HTR-8/SVneo (cell line): ENCODE measurements around the gene MINDY2.
"Not testable (repeated sequence)": the region's sequence is repeated elsewhere in the genome, so short reads cannot be mapped to it uniquely, and the experiment has no call there.

Experiments used
- DNase-seq: peaks from one replicate; pipeline ENCODE4 v3.0.0; 2011; ENCODE audit warnings: low spot score, mixed read lengths; ENCODE audit not compliant: insufficient read length
- FAIRE-seq: peaks from 2 replicates; lab custom pipeline; 2011; peaks lifted over from hg19 to GRCh38; lab: Jason Lieb, UNC

MINDY2 gene

DNA sequence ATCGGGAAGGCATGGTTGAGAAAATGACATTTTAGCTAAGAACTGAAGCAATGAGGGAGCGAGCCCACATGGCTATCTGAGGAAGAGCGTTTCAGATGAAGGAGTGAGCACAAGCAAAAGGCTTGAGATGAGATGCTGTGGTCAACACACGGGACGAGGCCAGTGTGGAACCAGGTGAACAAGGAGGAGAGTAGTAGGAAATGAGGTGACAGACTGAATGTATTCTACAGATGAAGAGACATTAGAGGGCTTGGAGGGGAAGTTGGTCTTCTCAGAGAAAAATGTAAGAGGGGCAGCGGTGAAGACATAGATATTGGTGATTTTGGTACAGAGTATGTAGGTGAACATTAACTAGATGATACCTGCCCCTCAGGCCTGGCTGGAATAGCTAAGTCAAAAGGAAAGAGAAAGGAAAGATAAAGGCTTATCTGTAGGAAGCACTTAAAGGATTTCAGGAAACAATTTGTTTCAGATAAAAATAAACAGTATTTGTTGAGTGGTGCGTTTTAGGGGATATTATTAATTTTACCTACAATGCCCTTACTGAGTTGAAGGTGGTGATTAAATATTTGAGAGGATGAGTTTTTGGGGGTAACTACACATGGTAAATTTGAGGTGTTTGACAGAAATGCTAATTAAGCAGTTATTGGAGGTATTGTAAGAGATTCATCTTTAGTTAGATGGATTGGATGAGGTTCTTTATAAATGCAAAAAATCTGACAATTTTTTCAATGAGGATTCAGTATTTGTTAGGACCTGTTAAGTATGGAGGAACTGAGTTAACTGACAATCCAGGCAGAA lies 105.4 kb downstream of the MINDY2 start:
- no peak for DNase-seq
- FAIRE-seq: no peak

DNA sequence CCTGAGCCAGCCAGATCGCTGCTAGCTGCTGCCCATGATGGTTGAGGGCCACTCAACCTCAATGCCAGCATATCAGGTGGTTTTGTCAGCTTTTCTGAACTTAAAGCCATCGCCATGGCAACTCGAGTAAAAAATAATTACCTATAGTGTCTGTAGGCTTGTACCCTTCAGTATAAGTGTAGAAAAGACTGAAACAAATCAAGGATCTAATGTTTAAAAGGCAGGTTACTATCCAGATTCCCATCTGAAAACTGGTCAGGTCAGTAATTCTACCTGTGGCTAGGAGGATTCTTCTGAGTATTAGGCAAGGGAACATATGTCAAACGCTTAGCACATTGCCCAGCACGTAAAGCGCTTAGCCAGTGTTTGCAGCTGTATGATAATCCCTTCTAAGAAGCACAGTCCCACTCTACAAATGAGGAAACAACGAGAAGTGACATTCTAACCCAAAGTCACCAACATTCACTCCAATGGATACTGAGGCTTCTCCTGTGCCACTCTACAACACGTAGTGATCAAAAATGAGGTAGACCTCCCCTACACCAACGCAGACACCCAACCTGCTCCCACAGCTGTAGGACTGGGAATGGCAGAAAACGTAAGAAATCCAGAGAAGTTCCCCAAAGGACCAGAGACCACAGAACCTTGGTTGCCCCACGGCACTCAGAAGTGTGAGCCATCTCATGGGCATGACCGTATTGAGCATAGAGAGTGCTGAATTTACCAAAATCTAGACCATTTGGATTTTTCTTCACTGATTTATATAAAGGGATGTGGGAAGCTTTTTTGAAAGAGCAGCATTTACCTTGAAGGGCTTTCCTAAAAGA lies 107.1 kb downstream of the MINDY2 start:
- DNase-seq: no peak
- FAIRE-seq: no peak

- FAIRE-seq: no peak
- no peak for DNase-seq
Measured at GRCh38 chr15:58880320-58880719, 109.2 kb downstream of the MINDY2 start.

GRCh38 chr15:58882243-58882642 lies 111.1 kb downstream of the MINDY2 start:
- DNase-seq (no peak), FAIRE-seq (no peak)

- not testable (repeated sequence) for FAIRE-seq, DNase-seq
Measured at GRCh38 chr15:58883926-58884325, 112.8 kb downstream of the MINDY2 start.

- DNase-seq (no peak), FAIRE-seq (no peak)
Measured at GRCh38 chr15:58886921-58887320, 115.8 kb downstream of the MINDY2 start.

DNA sequence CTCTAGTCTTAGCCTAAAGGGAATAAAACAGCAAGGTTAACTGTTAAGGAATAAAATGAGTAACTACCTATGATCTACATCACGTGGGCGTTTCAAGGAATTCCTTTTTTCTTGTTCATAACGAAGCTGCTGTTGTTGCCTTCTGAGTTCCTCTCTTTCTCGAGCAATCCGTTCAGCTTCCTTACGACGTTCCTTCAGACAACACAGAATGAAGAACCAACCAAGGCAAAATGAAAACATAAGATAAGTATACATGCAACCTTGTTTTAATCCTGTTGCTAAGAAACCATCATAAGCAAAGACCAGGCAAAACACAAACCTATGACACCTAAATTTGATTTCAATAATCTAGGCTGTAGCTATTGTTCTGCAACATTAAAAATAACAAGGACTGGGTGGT lies 118.3 kb downstream of the MINDY2 start:
- DNase-seq (no peak), FAIRE-seq (no peak)

- FAIRE-seq (no peak), DNase-seq (no peak)
Measured at GRCh38 chr15:58898150-58898680, 127.1 kb downstream of the MINDY2 start.

DNA sequence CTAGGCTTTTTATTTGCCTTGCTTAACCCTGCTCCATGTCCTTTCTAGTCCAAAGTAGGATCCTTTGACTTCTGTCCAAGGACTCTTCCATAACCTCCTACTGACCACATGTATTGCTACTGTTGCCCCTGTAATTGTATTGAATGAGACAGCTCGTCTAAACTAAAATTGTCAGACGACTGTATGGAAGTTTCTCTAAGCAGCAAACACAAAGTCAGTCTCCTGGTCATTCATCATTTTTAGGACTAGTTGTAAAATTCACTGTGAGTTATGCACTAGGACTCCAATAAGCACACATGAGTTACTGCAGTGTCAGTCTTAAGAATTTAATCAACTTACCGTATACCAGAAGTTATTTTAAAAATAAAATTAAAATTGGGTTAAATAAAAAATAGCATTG lies 129.5 kb downstream of the MINDY2 start:
- no peak for FAIRE-seq

DNA sequence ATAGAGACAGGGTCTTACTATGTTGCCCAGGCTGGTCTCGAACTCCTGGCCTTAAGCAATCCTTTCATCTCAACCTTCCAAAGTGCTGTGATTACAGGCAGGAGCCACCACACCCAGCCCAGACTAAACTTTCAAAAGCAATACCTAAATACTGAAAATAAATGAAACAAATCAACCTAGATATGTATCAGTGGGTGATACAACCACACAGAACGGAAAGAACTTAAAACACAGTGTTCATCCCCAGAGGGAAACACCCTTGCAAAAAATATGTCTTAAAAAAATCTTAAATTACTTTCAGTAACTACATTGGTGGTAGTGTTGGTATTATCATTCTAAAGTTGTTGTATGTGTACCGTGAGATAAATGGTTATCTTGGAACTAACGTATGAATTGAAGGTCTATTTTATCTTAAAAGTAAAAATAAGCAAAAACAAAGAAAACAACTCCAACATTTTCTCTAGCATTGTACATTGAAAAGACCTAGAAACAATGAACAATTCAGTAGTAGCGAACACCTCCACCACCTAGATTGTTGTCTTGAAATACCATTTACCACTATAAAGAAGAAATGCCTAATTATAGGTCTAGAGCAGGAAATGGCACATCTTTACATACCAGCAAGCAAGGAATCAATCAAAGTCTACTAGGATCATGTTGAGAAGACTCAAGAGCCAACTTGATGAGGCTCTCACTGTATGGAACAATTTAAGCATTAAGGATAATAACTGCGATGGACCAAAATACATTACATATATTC lies 137.6 kb downstream of the MINDY2 start:
- no peak for FAIRE-seq
- DNase-seq: no peak

More for the DNA sequence above, 129.5 kb downstream of the MINDY2 start:
- DNase-seq: no peak

- FAIRE-seq (no peak), DNase-seq (no peak)
Measured at GRCh38 chr15:58909616-58910015, 138.5 kb downstream of the MINDY2 start.

GRCh38 chr15:58910456-58910855 lies 139.4 kb downstream of the MINDY2 start:
- no peak for DNase-seq
- FAIRE-seq: no peak
